Measurements from ENCODE around the gene HS3ST4. TPM values are rescaled to one million over a fixed set of nuclear protein-coding genes. Genes with fewer than 3 reads are reported as not detected.

Gene HS3ST4
- total RNA-seq, 4 donors from 2014 or later: 0.20 TPM; not detected in 3

DNA sequence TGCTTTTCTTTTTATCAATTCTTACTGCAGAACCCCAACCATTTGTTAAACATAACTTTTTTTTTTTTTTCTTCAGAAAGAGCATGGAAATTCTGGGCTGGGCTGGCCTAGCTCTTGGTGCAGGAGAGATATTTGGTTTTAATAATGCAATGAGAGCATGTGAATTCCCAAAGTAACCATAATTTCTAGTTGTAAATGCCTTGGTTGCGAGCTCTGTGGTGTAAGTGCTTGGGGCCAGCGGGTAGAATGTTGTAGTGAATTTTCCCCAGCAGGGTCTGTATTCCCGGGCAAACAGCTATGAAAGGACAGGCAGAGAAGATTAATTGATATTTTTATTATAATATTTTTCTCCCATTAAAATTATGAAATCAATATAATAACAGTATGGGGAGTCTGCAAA is 465.6 kb downstream of the HS3ST4 start:
- H3K4me1 ChIP-seq: no peaks in the 10 kb centered on the region
- no peak for DNase-seq (ENCODE audit: low spot score in 2 of 2)
- H3K4me3 ChIP-seq: no peak overlapping the region
- no peaks in the 10 kb centered on the region for H3K27me3 ChIP-seq
- H3K27ac ChIP-seq: no peak overlapping the region
- WGBS, 2 donors: 62 to 70% methylated on average over 3 of the region's 3 CpGs
- H3K36me3 ChIP-seq: no peaks in the 10 kb centered on the region
- H3K9me3 ChIP-seq: no peaks in the 10 kb centered on the region
- TF ChIP-seq EP300 (IDR thresholded peaks at IDR 0.05) (no peak), POLR2A (IDR thresholded peaks at IDR 0.05) (no peak)
- TF ChIP-seq, protein P1, sequence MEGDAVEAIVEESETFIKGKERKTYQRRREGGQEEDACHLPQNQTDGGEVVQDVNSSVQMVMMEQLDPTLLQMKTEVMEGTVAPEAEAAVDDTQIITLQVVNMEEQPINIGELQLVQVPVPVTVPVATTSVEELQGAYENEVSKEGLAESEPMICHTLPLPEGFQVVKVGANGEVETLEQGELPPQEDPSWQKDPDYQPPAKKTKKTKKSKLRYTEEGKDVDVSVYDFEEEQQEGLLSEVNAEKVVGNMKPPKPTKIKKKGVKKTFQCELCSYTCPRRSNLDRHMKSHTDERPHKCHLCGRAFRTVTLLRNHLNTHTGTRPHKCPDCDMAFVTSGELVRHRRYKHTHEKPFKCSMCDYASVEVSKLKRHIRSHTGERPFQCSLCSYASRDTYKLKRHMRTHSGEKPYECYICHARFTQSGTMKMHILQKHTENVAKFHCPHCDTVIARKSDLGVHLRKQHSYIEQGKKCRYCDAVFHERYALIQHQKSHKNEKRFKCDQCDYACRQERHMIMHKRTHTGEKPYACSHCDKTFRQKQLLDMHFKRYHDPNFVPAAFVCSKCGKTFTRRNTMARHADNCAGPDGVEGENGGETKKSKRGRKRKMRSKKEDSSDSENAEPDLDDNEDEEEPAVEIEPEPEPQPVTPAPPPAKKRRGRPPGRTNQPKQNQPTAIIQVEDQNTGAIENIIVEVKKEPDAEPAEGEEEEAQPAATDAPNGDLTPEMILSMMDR (IDR thresholded peaks at IDR 0.05): no peak

DNA sequence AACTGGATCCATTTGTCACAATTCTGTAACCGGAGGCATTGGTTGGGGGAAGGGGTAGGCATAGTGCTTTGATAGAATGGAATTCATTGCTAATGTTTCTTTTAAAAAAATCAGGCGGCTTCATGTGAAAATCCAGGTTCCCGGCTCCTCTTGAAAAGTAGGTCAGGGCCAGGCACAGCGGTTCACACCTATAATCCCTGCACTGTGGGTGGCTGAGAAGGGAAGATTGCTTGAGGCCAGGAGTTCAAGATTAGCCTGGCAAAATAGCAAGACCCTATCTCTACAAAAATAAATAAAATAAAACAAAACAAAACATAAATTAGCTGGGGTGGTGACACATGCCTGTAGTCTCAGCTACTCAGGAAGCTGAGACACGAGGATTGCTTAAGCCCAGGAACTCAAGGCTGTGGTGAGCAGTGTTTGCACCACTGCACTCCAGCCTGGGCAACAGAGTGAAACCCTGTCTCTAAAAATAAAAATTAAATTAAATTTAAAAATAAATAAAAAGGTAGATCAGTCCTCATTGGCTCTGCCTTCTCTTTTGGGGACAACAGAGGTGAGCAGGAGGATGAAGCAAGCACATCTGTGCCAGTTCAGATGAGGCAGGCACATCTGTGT is 466.5 kb downstream of the HS3ST4 start:
- Histone ChIP-seq H3K4me3 (no peak overlapping the region), H3K27ac (no peak overlapping the region), H3K27me3 (no peaks in the 10 kb centered on the region), H3K36me3 (no peaks in the 10 kb centered on the region), H3K9me3 (no peaks in the 10 kb centered on the region), H3K4me1 (no peaks in the 10 kb centered on the region)
- 74% methylated on average over 5 of the region's 5 CpGs for WGBS, 2 donors
- DNase-seq (ENCODE audit: low spot score in 2 of 2): no peak
- TF ChIP-seq, protein P1 (IDR thresholded peaks at IDR 0.05): no peak
- TF ChIP-seq POLR2A (IDR thresholded peaks at IDR 0.05) (no peak), EP300 (IDR thresholded peaks at IDR 0.05) (no peak)

DNA sequence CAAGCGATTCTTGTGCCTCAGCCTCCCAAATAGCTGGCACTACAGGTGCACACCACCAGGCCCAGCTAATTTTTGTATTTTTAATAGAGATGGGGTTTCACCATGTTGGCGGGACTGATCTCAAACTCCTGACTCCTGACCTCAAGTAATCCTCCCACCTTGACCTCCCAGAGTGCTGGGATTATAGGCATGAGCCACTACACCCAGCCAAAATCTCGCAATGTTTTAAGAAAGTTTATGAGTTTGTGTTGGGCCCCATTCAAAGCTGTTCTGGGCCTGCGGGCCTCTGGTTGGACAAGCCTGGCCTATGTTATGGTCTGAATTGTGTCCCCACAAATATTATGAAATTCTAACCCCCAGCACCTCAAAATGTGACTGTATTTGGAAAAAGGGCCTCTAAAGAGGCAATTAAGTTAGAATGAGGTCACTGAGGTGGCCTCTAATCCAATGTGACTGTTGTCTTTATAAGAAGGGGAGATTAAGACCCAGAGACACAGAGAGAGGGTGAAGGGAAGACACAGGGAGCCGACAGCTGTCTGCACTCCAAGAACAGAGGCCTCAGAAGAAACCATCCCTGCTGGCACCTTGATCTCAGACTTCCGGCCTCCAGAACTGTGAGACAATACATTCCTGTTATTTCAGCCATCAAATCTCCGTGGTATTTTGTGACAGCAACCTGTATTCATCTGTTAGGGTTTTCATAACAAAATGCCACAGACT is 469.9 kb downstream of the HS3ST4 start:
- H3K9me3 ChIP-seq: no peaks in the 10 kb centered on the region
- WGBS, 2 donors: 58 to 79% methylated on average over 7 of the region's 7 CpGs
- TF ChIP-seq POLR2A (IDR thresholded peaks at IDR 0.05): no peak
- TF ChIP-seq, protein P1 (IDR thresholded peaks at IDR 0.05): no peak
- TF ChIP-seq EP300 (IDR thresholded peaks at IDR 0.05): no peak

DNA sequence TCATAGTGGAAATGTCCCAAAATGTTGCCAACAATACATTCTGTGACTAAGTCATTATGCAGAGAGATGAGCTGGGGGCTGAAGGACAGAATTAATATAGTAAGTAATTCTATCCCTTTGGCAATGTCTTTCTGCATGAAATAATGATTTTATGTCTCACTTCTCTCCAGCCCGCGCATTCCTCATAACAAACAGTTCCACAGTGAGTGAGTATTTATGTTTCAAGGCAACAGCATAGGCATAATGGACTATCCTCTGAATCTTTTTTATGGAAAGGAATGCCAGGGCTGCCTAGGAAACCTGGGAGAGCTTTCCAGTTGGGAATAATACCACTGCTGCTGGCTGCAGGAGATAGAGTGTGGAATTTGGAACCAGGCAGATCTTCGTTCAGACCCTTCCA is 477.7 kb downstream of the HS3ST4 start:
- H3K4me1 ChIP-seq: no peaks in the 10 kb centered on the region
- DNase-seq (ENCODE audit: low spot score in 2 of 2): no peak
- H3K4me3 ChIP-seq: no peak overlapping the region
- 51 to 61% methylated on average over 3 of the region's 3 CpGs for WGBS, 2 donors
- H3K27me3 ChIP-seq: no peaks in the 10 kb centered on the region
- TF ChIP-seq, protein P1 (IDR thresholded peaks at IDR 0.05): no peak
- TF ChIP-seq EP300 (IDR thresholded peaks at IDR 0.05) (no peak), POLR2A (IDR thresholded peaks at IDR 0.05) (no peak)
- H3K9me3 ChIP-seq: peaks cover 0 to 5% (median 0%) of the 10 kb centered on the region in 4 donors
- H3K27ac ChIP-seq: no peak overlapping the region
- H3K36me3 ChIP-seq: no peaks in the 10 kb centered on the region

More for the DNA sequence above, 469.9 kb downstream of the HS3ST4 start:
- Histone ChIP-seq H3K4me3 (no peak overlapping the region), H3K27ac (no peak overlapping the region), H3K4me1 (no peaks in the 10 kb centered on the region), H3K36me3 (no peaks in the 10 kb centered on the region), H3K27me3 (no peaks in the 10 kb centered on the region)
- no peak for DNase-seq (ENCODE audit: low spot score in 2 of 2)

DNA sequence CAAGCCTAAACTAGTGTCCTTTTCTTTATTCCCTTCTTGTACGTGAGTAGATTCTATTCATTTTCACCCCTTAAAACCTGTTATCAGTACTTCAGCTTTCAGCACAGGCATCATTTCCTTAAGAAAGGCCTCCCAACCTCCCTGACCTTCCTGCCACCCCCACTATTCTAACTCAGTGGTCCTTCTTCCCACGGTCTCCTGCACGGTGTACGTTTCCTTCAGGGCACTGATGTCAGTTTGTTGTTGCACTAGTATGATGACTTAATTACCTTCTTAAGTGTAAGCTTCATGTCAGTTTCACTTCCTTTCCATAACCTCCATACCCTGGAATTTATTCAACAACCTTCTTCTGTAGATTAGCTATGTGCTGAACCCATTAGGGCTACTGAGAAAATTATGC is 484.2 kb downstream of the HS3ST4 start:
- H3K27me3 ChIP-seq: no peaks in the 10 kb centered on the region
- peaks cover 0 to 22% (median 0%) of the 10 kb centered on the region in 4 donors for H3K9me3 ChIP-seq
- TF ChIP-seq EP300 (IDR thresholded peaks at IDR 0.05) (no peak), POLR2A (IDR thresholded peaks at IDR 0.05) (no peak)
- TF ChIP-seq, protein P1 (IDR thresholded peaks at IDR 0.05): no peak
- no peak overlapping the region for H3K27ac ChIP-seq
- H3K4me1 ChIP-seq: no peaks in the 10 kb centered on the region
- WGBS, 2 donors: 19 to 32% methylated on average over 4 of the region's 4 CpGs
- H3K4me3 ChIP-seq: no peak overlapping the region
- H3K36me3 ChIP-seq: no peaks in the 10 kb centered on the region
- DNase-seq (ENCODE audit: low spot score in 2 of 2): no peak

Data from tibial nerve (tissue), 4 donors.